Lower lobe of right lung (tissue), 2 donors: ENCODE measurements around the gene C9orf85. TPM values are rescaled to one million over a fixed set of nuclear protein-coding genes. Genes with fewer than 3 reads are reported as not detected.

Experiments
- ATAC-seq, 2 donors: fragments of 200-7000 bp; cut with Tn5 transposase; one replicate each; pipeline ENCODE4 v1.9.1; 2020 to 2022; ENCODE audit warnings: mild to moderate bottlenecking in 2 of 2, moderate library complexity in 2 of 2
- DNase-seq: peaks from one replicate; pipeline ENCODE4 v3.0.0-alpha.2; 2020
- H3K27ac ChIP-seq: fragments of 200-600 bp; one replicate; pipeline ENCODE4 v1.8.0; 2022
- H3K27me3 ChIP-seq: fragments of 200-600 bp; one replicate; pipeline ENCODE4 v1.8.0; 2022; ENCODE audit warnings: low read depth
- H3K36me3 ChIP-seq: fragments of 200-600 bp; one replicate; pipeline ENCODE4 v1.8.0; 2022; ENCODE audit warnings: mild to moderate bottlenecking
- H3K4me1 ChIP-seq: fragments of 200-600 bp; one replicate; pipeline ENCODE4 v1.8.0; 2022
- H3K4me3 ChIP-seq: fragments of 200-600 bp; one replicate; pipeline ENCODE4 v1.8.0; 2022; ENCODE audit warnings: mild to moderate bottlenecking
- H3K9me3 ChIP-seq: fragments of 200-600 bp; one replicate; pipeline ENCODE4 v1.8.0; 2022
- CTCF ChIP-seq: fragments of 200-600 bp; IDR thresholded peaks from one replicate; pipeline ENCODE4 v1.8.0; 2022; ENCODE audit warnings: antibody characterized with exemption, mild to moderate bottlenecking
- intact Hi-C: fragments of 100-400 bp; cut with DNase I; formaldehyde crosslinking; loops from one replicate; pipeline ENCODE4 v1.11.0; 2022
- total RNA-seq: library from RNA; stranded (reverse); fragmentation: NEBNext Ultra II Directional; extraction: Animal tissue kit (Norgen Biotek cat#: 25700); gene quantifications from one replicate; pipeline ENCODE4 v1.2.1, GENCODE V29; 2021
- donor health status: DM: no; HTN: yes; CAD: no; lungs with severe emphysema.

The C9orf85 gene
- total RNA-seq, 1 donor from 2014 or later: 11.1 TPM

GRCh38 chr9:71931166-71931565, 19.7 kb downstream of the C9orf85 start:
- no peak for DNase-seq
- H3K4me3 ChIP-seq: no peak overlapping the region
- no peaks in the 10 kb centered on the region for H3K27me3 ChIP-seq
- ATAC-seq: no peak
- no peak overlapping the region for H3K27ac ChIP-seq
- TF ChIP-seq CTCF: no peak
- intact Hi-C loops: no loop called here
- H3K36me3 ChIP-seq: no peaks in the 10 kb centered on the region
- no peaks in the 10 kb centered on the region for H3K9me3 ChIP-seq
- H3K4me1 ChIP-seq: no peaks in the 10 kb centered on the region

- Histone ChIP-seq H3K9me3 (no peaks in the 10 kb centered on the region), H3K27me3 (no peaks in the 10 kb centered on the region), H3K4me1 (no peaks in the 10 kb centered on the region), H3K36me3 (no peaks in the 10 kb centered on the region), H3K4me3 (no peak overlapping the region), H3K27ac (no peak overlapping the region)
- ATAC-seq: no peak
- intact Hi-C loops: no loop called here
- no peak for DNase-seq
- TF ChIP-seq CTCF: no peak
Measured at GRCh38 chr9:71936066-71936465, 24.6 kb downstream of the C9orf85 start.

GRCh38 chr9:71937070-71937625, 25.7 kb downstream of the C9orf85 start:
- DNase-seq (no peak), ATAC-seq (no peak)
- no peak for TF ChIP-seq CTCF
- H3K27me3 ChIP-seq: no peaks in the 10 kb centered on the region
- H3K27ac ChIP-seq: no peak overlapping the region
- H3K9me3 ChIP-seq: no peaks in the 10 kb centered on the region
- no peaks in the 10 kb centered on the region for H3K36me3 ChIP-seq
- no peaks in the 10 kb centered on the region for H3K4me1 ChIP-seq
- no peak overlapping the region for H3K4me3 ChIP-seq
- intact Hi-C loops: no loop called here

- ATAC-seq (no peak), DNase-seq (no peak)
- TF ChIP-seq CTCF: no peak
- Histone ChIP-seq H3K4me3 (no peak overlapping the region), H3K27ac (no peak overlapping the region), H3K27me3 (no peaks in the 10 kb centered on the region), H3K4me1 (no peaks in the 10 kb centered on the region), H3K9me3 (no peaks in the 10 kb centered on the region), H3K36me3 (no peaks in the 10 kb centered on the region)
- intact Hi-C loops: no loop called here
Measured at GRCh38 chr9:71937898-71938297, 26.5 kb downstream of the C9orf85 start.

- DNase-seq (no peak), ATAC-seq (no peak)
- no peak for TF ChIP-seq CTCF
- Histone ChIP-seq H3K4me3 (no peak overlapping the region), H3K27me3 (no peaks in the 10 kb centered on the region), H3K36me3 (no peaks in the 10 kb centered on the region), H3K9me3 (no peaks in the 10 kb centered on the region), H3K4me1 (no peaks in the 10 kb centered on the region), H3K27ac (no peak overlapping the region)
- intact Hi-C loops: no loop called here
Measured at GRCh38 chr9:71941060-71941568, 29.7 kb downstream of the C9orf85 start.
